ENCODE measurements around the gene MSL3B.

MSL3B gene

DNA sequence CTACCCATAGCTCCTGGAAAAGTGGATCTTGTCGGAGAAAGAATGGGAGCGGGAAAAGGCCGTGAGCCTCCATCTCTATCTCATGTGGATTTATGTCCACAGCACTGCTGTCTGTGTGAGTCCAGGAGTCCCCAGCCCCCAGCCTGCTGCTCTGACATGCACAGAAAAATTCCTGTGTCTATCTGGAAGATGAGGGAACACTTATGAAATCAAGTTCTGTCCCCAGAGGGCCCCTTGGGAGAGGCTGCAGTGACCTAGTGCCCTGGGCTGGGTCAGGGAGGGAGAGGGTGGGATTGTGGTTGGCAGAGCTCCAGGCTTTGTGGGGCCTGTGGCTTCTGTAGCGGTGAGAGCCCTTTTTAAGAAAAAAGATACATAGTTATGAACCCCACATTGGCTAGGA, 51.4 kb downstream of the MSL3B start:
- DNase-seq (ENCODE audit: low read depth) = no peak

DNA sequence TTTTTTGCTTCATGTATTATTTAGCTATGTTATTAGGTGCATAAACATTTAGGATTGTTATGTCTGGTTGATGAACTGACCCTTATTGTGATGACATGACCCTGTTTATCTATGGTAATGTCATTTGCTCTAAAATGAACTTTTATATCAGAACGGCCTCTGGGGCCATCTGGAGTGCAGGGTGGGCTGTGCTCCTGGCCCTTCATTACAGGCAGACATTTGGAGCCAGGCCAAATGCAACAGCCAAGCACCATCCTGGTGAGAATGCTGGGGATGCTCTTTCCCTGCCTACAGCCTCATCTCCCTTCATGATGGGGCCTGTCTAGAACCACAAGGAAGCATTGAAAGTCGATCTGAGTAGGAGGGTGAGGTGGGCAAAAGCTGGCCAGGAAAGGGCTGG, 51.9 kb downstream of the MSL3B start:
- DNase-seq (ENCODE audit: low read depth) = no peak

DNA sequence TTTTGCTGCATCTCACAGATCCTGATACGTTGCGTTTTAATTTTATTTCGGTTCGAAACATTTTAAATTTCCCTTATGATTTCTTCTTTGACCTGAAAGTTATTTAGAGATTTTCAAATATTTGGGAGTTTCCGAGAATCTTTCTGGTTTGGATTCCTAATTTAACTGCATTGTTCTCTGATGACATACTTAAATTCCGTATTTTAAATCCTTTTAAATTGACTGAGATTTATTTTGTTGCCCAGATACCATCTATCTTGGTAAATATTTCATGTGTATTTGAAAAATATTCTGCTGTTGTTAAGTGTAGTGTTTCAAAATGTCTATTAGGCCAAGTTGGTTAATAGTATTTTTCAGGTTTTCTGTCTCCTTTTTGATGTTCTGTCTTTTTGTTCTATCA, 52.3 kb downstream of the MSL3B start:
- no peak for DNase-seq (ENCODE audit: low read depth)

Measured in activated T-cell treated with anti-CD3 and anti-CD28 coated beads for 24 hours (primary cell).